SK-N-SH (cell line): ENCODE data around the gene CAV1. TPM values are rescaled to one million over a fixed set of nuclear protein-coding genes. Genes with fewer than 3 reads are reported as not detected.

ENCODE experiments used
- CTCF ChIA-PET: fragments of 300-600, 350-600 bp; formaldehyde crosslinking; extraction: SDS; loops from one replicate; lab custom pipeline; 2021; lab: Yijun Ruan, JAX
- POLR2A ChIA-PET: fragments of 350-600 bp; sonication (Branson Sonifier 250); formaldehyde crosslinking; extraction: SDS; loops from one replicate; lab custom pipeline; 2020; ENCODE audit warnings: antibody characterized with exemption, inconsistent platforms; lab: Yijun Ruan, JAX
- DNase-seq: peaks from one replicate; pipeline ENCODE4 v3.0.0; 2012
- H2AFZ ChIP-seq: fragments of 200-600 bp; sonication (generic); 2 replicates; pipeline ENCODE4 v1.8.1; 2016; ENCODE audit warnings: antibody characterized with exemption, mild to moderate bottlenecking, low read depth
- H3F3A ChIP-seq: fragments of 200-600 bp; sonication (generic); replicated peaks from 2 replicates; pipeline ENCODE3; 2016; ENCODE audit warnings: antibody characterized with exemption, mild to moderate bottlenecking; ENCODE audit not compliant: insufficient read depth
- H3K27ac ChIP-seq, 2 experiments: fragments of 200-500 bp in 1 of 2; fragments of 200-600 bp in 1 of 2; sonication (Bioruptor generic) in 1 of 2; sonication (generic), shearing (Covaris generic) in 1 of 2; 2 replicates each; pipeline versions ENCODE4 v1.5.1 to v1.6.1; 2014 to 2016; ENCODE audit warnings: low read depth in 2 of 2, inconsistent platforms in 1 of 2, low read length in 1 of 2, mild to moderate bottlenecking in 1 of 2, mixed read lengths in 1 of 2
- H3K27me3 ChIP-seq: fragments of 200-600 bp; sonication (generic), shearing (Covaris generic); 2 replicates; pipeline ENCODE4 v1.6.1; 2016; ENCODE audit warnings: mixed run types; ENCODE audit not compliant: insufficient read depth
- H3K36me3 ChIP-seq, 2 experiments: fragments of 200-500 bp in 1 of 2; fragments of 200-600 bp in 1 of 2; sonication (Bioruptor generic) in 1 of 2; sonication (generic) in 1 of 2; replicated peaks in 1 of 2; 2 replicates each; pipeline versions ENCODE3 to v1.5.1; 2014 to 2016; ENCODE audit warnings: low read length in 1 of 2, mild to moderate bottlenecking in 1 of 2; ENCODE audit not compliant: insufficient read depth in 2 of 2, control insufficient read depth in 1 of 2
- H3K4me1 ChIP-seq, 2 experiments: fragments of 200-500 bp in 1 of 2; fragments of 200-600 bp in 1 of 2; sonication (Bioruptor generic) in 1 of 2; sonication (generic), shearing (Covaris generic) in 1 of 2; 2 replicates each; pipeline versions ENCODE4 v1.5.1 to v1.6.1; 2014 to 2016; ENCODE audit warnings: low read depth in 1 of 2, low read length in 1 of 2, mixed run types in 1 of 2; ENCODE audit not compliant: insufficient read depth in 2 of 2, control insufficient read depth in 1 of 2
- H3K4me2 ChIP-seq: fragments of 200-600 bp; sonication (generic), shearing (Covaris generic); 2 replicates; pipeline ENCODE4 v1.6.1; 2017; ENCODE audit warnings: mixed run types
- H3K4me3 ChIP-seq, 2 experiments: fragments of 200-500 bp in 1 of 2; fragments of 200-600 bp in 1 of 2; sonication (Bioruptor generic) in 1 of 2; sonication (generic), shearing (Covaris generic) in 1 of 2; 2 replicates each; pipeline versions ENCODE4 v1.5.1 to v1.8.1; 2014 to 2016; ENCODE audit warnings: low read depth in 2 of 2, inconsistent platforms in 1 of 2, low read length in 1 of 2, mild to moderate bottlenecking in 1 of 2, mixed read lengths in 1 of 2, moderate library complexity in 1 of 2
- H3K79me2 ChIP-seq: fragments of 200-600 bp; sonication (generic); 2 replicates; pipeline ENCODE4 v1.8.1; 2017; ENCODE audit warnings: mild to moderate bottlenecking; ENCODE audit not compliant: insufficient read depth
- H3K9ac ChIP-seq: fragments of 200-600 bp; sonication (generic); 2 replicates; pipeline ENCODE4 v1.6.1; 2017; ENCODE audit warnings: mixed run types
- H3K9me2 ChIP-seq: fragments of 200-600 bp; sonication (generic); 2 replicates; pipeline ENCODE4 v1.6.1; 2017; ENCODE audit warnings: mixed run types
- H3K9me3 ChIP-seq: fragments of 200-600 bp; sonication (generic); 2 replicates; pipeline ENCODE4 v1.6.1; 2017; ENCODE audit warnings: mixed run types, mild to moderate bottlenecking, moderate library complexity
- H4K20me1 ChIP-seq: fragments of 200-600 bp; sonication (generic); 2 replicates; pipeline ENCODE4 v1.6.1; 2017; ENCODE audit warnings: mild to moderate bottlenecking, mixed run types; ENCODE audit not compliant: insufficient read depth
- ELF1 ChIP-seq: IDR thresholded peaks from 2 replicates; pipeline ENCODE4 v1.4.0; 2012
- EP300 ChIP-seq, 2 experiments: IDR thresholded peaks; 2 replicates each; pipeline versions ENCODE4 v1.4.0 to v1.6.1; 2012; ENCODE audit warnings: borderline replicate concordance in 1 of 2, low read depth in 1 of 2, low read length in 1 of 2
- EZH2phosphoT487 ChIP-seq: fragments of 200-600 bp; sonication (generic); IDR thresholded peaks from 2 replicates; pipeline ENCODE4 v1.6.1; 2017; ENCODE audit warnings: low read depth, mixed run types, mild to moderate bottlenecking, antibody characterized with exemption, moderate library complexity, borderline replicate concordance
- FOXM1 ChIP-seq: IDR thresholded peaks from 2 replicates; pipeline ENCODE4 v1.4.0; 2012; ENCODE audit warnings: low read depth, mild to moderate bottlenecking
- GATA2 ChIP-seq: sonication (generic); formaldehyde crosslinking; IDR thresholded peaks from 2 replicates; pipeline ENCODE4 v1.5.0; 2020; ENCODE audit warnings: mild to moderate bottlenecking, missing genetic modification reagents
- IRF3 ChIP-seq: fragments of 150-350 bp; IDR thresholded peaks from 2 replicates; pipeline ENCODE4 v1.6.1; 2016; ENCODE audit warnings: mild to moderate bottlenecking, low read depth, low read length
- MXI1 ChIP-seq: IDR thresholded peaks from 2 replicates; pipeline ENCODE4 v1.6.1; 2012; ENCODE audit warnings: mild to moderate bottlenecking, low read depth, low read length, improper control_type of control experiment
- NRF1 ChIP-seq: IDR thresholded peaks from 2 replicates; pipeline ENCODE4 v1.6.1; 2012; ENCODE audit warnings: low read depth, mild to moderate bottlenecking, low read length
- REST ChIP-seq: IDR thresholded peaks from 2 replicates; pipeline ENCODE4 v1.6.1; 2012; ENCODE audit warnings: mild to moderate bottlenecking, low read depth, low read length, moderate library complexity
- SIN3A ChIP-seq: IDR thresholded peaks from 2 replicates; pipeline ENCODE4 v1.6.1; 2012; ENCODE audit warnings: low read depth, mild to moderate bottlenecking, low read length, moderate library complexity, borderline replicate concordance
- SMC3 ChIP-seq: IDR thresholded peaks from 2 replicates; pipeline ENCODE4 v1.6.1; 2012; ENCODE audit warnings: low read depth, low read length, improper control_type of control experiment
- TCF12 ChIP-seq: IDR thresholded peaks from 2 replicates; pipeline ENCODE4 v1.4.0; 2012
- USF2 ChIP-seq: fragments of 150-350 bp; IDR thresholded peaks from 2 replicates; pipeline ENCODE4 v1.6.1; 2017; ENCODE audit warnings: antibody characterized with exemption, low read length, low read depth, borderline replicate concordance
- WGBS: methylation state at CpG from one replicate; pipeline ENCODE4 v1.1.6; 2017; ENCODE audit warnings: low lambda C conversion rate; 5-methylcytosine and 5-hydroxymethylcytosine counted together
- polyA plus RNA-seq, 3 experiments: library from polyadenylated mRNA; depleted of rRNA; stranded (reverse); fragments of >200 nt; gene quantifications; 2 replicates each; pipeline ENCODE4 v1.2.3, GENCODE V29; 2012

Gene CAV1
- polyA plus RNA-seq, 1 of the 3 experiments (the other 2 are of a cell fraction), result 968 TPM

GRCh38 chr7:116593359-116594075 is 68.7 kb downstream of the CAV1 start (continued):
- no peak for TF ChIP-seq SIN3A
- TF ChIP-seq MXI1, result no peak
- TF ChIP-seq EP300 (IDR thresholded peaks at IDR 0.05; ENCODE audit: borderline replicate concordance in 1 of 2, low read depth in 1 of 2, low read length in 1 of 2), result no peak
- TF ChIP-seq NRF1, result no peak
- no peak for TF ChIP-seq IRF3
- no peak for TF ChIP-seq TCF12
- no peak for TF ChIP-seq EZH2phosphoT487
- no peak for TF ChIP-seq ELF1

- 53% methylated on average over 9 of the region's 9 CpGs for WGBS
- peaks cover 4% of the 10 kb centered on the region; the same call in 1 of the 2 replicates for H3K27me3 ChIP-seq
- no peak for TF ChIP-seq SMC3
- TF ChIP-seq EZH2phosphoT487, result no peak
- no peak for TF ChIP-seq GATA2
- TF ChIP-seq USF2, result no peak
- TF ChIP-seq FOXM1, result no peak
- TF ChIP-seq REST, result no peak
- H2AFZ ChIP-seq, result no peak overlapping the region
- H3K9me2 ChIP-seq, result no peaks in the 10 kb centered on the region
- H3K4me3 ChIP-seq, result no peak overlapping the region
- no peaks in the 10 kb centered on the region for H3K36me3 ChIP-seq
- H3K9me3 ChIP-seq, result no peaks in the 10 kb centered on the region
- H3F3A ChIP-seq, result peaks cover 3% of the 10 kb centered on the region
- ChIA-PET CTCF (interaction anchor here (1.1 to 9.4 kb wide), 4 partner anchors 8 to 456 kb away, joined by 4 to 192 read pairs (median 42); no protein-coding TSS in a partner anchor), POLR2A (no interaction called here)
- no peak for DNase-seq
- no peak overlapping the region for H3K4me2 ChIP-seq
- no peak overlapping the region for H3K9ac ChIP-seq
- peaks cover 5 to 6% of the 10 kb centered on the region in 2 experiments; a peak in 3 of 4 replicates for H3K4me1 ChIP-seq
- no peak overlapping the region for H3K27ac ChIP-seq
- no peaks in the 10 kb centered on the region for H4K20me1 ChIP-seq
- H3K79me2 ChIP-seq, result no peaks in the 10 kb centered on the region
Measured at GRCh38 chr7:116595063-116595462, 70.2 kb downstream of the CAV1 start.
